Stimulated activated CD4-positive, alpha-beta T cell treated with anti-CD3 and anti-CD28 coated beads, Interleukin-4, amount 100 ng/mL, for 24 hours (primary cell): Measurements from ENCODE around the gene LY6G6D.

ENCODE experiments used
- DNase-seq: peaks from one replicate; pipeline ENCODE4 v3.0.0-alpha.2; 2020

LY6G6D gene

GRCh38 chr6:31721351-31722020 lies 6.3 kb downstream of the LY6G6D start, which contains the start of gene LY6G6C:
Gene LY6G6C, minus strand, starts transcription at chr6:31721746. Its CDS starts 67 bp downstream, at chr6:31721679.
- DNase-seq = no peak

DNA sequence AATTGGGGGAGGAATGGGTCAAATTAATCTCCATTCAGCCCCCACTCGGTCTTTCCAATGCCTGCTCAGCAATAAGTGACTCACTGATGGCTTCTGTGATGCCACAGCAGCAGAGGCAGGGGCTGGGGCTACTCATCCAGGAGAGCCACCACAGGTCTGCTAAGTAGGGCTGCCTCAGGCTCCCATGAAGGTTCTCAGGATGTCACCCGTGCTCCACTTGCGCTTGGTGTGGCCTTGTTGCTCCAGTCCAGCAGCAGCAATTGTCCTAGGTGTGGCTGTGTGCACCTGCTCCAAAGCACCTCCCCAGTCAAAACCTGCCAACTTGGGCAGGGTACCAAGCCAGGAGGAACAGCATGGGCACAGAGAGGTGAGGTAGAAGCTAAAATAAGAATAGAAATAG lies 7.0 kb downstream of the LY6G6D start:
- no peak for DNase-seq

DNA sequence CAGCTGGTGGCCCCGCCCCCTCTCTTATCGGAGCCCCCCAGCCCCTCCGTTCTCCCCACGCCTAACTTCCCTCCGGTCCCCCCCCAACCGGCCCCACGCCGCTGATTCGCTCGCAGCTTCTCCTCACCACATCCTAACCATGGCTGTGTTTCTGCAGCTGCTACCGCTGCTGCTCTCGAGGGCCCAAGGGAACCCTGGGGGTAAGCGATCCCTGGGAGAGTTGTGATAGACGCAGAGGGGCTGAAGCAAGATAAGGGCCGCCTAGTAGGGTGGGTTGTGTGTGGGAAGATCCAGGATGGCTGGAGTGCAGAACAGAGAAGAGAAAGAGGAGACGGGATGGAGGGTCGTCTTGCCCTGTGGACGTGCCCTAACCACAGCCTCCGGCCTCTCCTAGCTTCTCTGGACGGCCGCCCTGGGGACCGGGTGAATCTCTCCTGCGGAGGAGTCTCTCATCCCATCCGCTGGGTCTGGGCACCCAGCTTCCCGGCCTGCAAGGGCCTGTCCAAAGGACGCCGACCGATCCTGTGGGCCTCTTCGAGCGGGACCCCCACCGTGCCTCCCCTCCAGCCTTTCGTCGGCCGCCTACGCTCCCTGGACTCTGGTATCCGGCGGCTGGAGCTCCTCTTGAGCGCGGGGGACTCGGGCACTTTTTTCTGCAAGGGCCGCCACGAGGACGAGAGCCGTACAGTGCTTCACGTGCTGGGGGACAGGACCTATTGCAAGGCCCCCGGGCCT lies 8.3 kb downstream of the LY6G6D start, which contains the start of gene MPIG6B:
Gene MPIG6B (plus strand): TSS at position 129 of the 735 bp plus-strand sequence. CDS start 11 bp downstream, at position 140.
- DNase-seq = no peak

GRCh38 chr6:31723980-31724691 lies 9.0 kb downstream of the LY6G6D start:
- DNase-seq = no peak

DNA sequence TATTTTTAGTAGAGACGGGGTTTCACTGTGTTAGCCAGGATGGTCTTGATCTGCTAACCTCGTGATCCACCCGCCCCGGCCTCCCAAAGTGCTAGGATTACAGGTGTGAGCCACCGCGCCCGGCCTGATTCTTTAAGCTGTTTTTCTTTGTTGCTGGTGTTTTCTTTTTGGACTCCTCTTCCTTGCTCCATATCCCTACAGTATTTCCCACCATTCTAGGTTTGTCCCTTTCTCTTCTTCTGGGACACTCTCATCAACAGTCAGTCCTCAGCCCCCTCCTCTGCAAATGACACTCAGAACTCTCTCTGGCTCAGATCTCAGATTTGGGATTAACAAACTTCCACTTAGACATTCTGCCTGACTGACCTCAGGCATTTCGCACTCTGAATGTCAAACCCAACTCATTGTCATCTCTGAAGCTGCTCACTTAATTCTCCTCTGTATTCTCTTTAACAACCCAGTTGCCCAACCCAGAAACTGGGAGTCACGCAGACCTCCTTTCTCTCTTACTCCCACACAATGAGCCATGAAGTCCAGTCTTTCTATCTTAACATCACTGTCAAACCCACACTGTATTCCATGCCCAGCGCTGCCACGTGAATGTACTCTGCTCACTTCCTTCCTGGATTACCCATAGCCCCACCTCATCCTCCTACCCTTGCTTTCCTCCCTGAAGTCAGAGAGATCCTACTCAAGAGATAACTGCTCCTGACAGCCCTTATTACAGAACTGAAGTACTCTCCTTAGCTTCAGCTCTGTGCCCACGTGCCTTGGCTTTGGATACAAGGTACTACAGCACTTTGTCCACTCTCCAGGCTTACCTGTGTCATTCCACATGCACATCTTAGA lies 10.6 kb downstream of the LY6G6D start:
- no peak for DNase-seq

- DNase-seq = no peak
Observed at GRCh38 chr6:31727034-31727716, 12.0 kb downstream of the LY6G6D start.

DNA sequence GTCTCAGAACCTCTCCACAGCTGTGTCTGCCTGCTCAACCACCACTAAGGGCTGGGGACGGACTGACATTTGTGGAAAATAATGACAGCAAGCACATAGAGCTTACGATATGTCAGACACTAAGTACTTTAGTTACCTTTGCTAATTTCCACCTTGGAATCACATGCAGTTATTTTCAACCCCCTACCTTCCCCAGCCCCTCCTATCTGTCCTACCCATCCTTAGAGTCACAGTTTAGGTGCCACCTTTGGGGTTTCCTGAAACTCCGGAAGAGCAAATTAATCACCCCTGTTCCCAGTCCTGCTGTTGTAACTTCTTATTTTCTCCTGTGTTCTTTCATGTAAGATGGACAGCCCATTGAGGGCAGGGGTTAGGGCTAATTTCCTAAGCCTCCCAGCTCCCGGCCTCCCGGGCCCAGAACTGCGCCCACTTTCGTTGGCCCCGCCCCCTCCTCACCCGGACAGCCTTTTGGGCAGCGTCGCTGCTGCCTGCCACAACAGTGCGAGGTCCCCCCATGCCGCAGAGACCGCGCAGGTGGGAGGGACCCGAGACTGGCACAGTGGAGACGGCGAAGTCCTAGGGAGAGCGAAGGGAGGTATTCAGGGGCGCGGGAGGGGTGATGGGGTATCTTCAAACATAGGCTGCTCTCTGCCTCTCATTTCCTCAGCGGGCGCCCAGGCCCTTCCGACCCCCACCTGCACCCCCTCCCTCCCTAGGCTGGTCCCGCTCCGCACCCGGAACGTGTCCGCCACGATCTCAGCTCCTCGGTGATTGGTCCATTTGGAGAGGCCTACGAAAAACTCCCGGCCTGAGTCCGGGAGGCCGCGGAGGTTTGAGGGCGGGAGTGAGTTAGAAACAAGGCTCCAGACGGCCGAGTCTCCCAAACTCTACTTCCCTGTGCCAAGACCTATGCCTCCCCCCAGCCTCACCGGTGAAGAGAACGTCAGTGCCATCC lies 12.8 kb downstream of the LY6G6D start:
- no peak for DNase-seq

DNA sequence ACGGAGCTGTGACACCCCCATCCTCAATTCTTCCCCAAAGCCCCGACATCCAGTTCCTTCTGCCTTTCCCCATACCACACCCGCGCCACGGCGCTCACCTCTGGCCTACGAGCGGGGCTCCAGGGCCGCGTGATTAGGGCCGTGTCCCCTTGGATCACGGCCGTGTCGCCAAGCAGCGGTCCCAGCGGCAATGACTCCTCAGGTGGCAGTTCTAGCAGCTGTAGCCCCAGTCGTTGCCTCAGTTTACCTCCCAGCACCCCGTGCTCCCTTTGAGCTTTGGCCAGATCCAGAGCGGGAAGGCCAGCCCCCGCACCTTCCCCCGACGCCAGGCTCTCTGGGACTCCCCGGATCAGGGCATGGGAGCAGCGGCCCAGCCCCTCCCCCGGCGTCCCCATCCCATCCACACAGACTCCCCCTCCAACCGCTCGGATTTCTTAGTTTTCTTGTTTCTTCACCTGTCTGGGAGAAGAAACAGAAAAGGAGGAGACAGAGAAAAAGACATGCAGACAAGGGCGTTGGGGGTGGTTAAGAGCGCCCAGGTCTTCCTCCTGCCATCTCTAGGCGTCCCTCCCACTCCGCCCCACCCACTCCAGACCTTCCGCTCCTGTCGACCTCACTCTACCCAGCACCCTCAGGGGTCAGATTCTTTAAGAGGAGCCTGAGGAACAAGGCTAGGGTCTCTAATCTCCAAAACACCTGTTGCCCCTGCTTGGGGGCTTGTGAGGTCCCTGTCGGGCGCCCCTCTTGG lies 13.8 kb downstream of the LY6G6D start, which contains the start of gene DDAH2:
Gene DDAH2 (minus strand): TSS at position 533 of the 748 bp plus-strand sequence. CDS start 138 bp downstream, at position 395.
- no peak for DNase-seq

- peak; percentile 80 for DNase-seq
Observed at GRCh38 chr6:31729515-31729978, 14.4 kb downstream of the LY6G6D start.

GRCh38 chr6:31729979-31730630 lies 15.0 kb downstream of the LY6G6D start:
- DNase-seq = peak; percentile 56

GRCh38 chr6:31730631-31731086 lies 15.5 kb downstream of the LY6G6D start:
- DNase-seq = no peak

DNA sequence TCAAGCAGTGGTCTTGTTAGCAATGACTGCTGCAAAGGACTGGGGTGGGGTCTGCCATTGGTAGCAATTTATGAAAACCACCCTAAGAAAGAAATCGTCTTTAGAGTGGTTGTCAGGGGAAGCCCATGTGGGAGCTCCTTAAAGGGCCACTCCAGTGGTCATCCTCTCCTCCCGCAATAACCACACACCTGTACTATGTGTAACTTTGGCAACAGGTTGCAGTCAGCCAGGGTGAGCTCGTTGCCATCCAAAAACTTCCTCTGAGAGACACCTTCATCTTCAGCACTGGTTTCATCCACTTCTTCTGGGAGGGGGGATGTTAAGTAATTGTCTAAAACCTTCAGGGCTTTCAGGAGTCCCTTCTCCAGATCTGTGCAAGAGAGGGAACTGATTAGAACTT lies 16.9 kb downstream of the LY6G6D start:
- no peak for DNase-seq

DNA sequence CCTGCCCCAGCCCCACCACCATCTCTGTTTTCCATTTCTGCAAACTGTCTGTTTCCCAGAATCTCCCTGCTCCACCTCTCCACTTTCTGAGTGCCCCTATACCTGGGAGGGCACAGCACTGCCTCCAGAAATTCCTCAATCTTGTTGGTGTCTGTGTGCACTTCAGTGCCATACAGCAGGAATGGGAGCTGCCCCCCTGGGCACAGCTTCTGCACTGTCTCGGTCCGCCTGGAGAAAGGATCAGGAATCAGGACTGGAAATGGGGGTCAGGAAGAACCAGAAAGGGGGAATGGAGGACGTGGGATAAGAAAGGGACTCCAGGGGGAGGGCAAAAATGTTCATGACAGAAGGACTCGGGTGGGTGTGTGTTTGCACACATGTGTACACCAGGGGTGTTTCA lies 18.6 kb downstream of the LY6G6D start:
- no peak for DNase-seq

GRCh38 chr6:31734247-31734820 lies 19.2 kb downstream of the LY6G6D start:
- DNase-seq = no peak

DNA sequence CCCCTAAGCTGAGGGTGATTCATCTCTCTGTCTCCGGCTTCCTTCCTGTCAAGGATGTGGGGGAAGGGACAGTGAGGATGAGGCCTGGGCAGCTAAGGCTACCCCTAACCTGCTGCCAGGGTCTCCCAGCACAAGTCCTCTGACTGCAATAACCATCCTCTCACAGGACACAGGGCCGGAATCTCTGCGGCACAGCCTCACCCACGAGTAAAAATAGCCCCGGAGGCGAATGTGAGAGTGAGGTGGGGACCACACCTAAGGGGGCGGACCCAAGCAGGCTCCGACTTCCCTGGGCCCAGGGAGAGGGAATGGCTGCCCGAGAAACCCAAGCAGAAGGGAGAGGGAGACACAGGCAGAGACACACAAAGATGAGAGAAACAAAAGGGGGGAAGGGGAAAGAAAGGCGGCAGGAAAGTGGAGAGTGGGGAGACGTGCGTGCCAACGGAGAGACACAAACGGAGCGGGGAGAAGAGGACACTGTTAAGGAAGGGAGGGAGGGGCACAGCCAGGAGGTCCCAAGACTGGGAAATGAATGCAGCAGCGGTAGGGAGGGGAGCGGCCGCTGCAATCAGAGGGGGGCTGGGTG lies 19.8 kb downstream of the LY6G6D start:
- peak; percentile 62 for DNase-seq

DNA sequence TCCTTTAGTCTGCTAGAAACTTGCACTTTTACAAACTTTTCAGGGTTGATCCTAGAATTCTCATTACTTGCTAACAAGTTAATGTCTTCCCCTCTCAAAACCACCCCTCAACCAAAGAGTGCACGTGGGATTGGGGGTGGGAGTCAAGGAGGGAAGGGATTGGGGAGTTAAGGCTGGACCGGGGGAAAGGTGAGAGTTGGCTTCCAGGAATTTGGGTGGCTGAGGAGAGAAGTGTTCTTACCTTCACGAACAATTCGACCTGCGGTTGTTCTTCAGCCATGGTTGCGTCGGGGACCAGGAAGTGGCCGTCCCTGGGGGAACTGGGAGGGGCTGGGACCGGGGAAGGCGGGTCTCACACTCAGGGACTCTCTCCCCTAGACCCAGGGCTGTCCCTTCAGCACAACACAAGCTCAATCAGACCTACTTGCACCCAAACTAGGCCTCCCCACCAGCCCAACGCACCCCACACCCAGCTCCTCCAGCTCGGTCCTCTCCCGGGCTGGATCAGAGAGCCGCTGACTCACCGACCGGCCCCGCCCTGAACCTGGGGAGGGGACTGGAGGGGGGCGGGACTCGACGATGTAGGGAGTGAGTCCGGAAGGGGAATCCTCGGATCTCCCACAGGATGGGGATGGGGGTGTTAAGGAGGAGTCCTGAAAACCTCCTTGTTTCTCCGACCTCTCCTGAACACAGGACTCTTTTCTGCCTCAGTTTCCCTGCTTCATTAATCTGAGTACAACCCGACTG lies 21.0 kb downstream of the LY6G6D start, which contains the start of gene CLIC1:
Gene CLIC1 (minus strand): TSS at position 510 of the 747 bp plus-strand sequence. CDS start 230 bp downstream, at position 280.
- DNase-seq = peak; percentile 82

DNA sequence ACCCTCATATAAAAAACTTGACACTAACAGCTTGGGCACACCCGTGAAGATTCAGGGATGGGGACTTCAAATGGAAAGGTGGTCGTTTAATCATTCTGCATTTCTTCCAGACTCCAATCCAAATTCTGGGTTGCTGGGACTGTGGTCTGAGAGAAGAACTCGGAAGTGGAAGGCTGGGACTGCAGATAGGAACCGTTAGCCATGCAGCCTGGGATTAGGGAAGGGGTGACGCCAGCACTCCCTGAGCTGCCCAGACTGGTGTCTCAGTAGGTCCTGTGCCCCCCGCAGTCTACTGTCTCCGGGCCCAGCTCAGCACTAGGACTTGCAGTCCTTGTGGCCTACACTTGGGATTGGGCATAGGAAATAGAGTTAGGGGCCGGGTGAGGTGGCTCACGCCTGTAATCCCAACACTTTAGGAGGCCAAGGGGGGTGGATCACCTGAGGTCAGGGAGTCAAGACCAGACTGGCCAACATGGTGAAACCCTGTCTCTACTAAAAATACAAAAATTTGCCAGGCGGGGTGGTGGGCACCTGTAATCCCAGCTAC lies 21.7 kb downstream of the LY6G6D start:
- DNase-seq = no peak
